Endodermal cell (in vitro differentiated cells): ENCODE data around the gene CCNK. TPM values are rescaled to one million over a fixed set of nuclear protein-coding genes. Genes with fewer than 3 reads are reported as not detected.

Source experiments
- DNase-seq: peaks from one replicate; pipeline ENCODE4 v3.0.0-alpha.2; 2017
- H3K27ac ChIP-seq: 2 replicates; pipeline ENCODE4 v1.5.1; 2013; ENCODE audit warnings: mild to moderate bottlenecking, low read depth, low read length, moderate library complexity
- H3K27me3 ChIP-seq: 2 replicates; pipeline ENCODE4 v1.6.1; 2013; ENCODE audit warnings: mild to moderate bottlenecking, low read length, moderate library complexity; ENCODE audit not compliant: insufficient read depth, control insufficient read depth, poor library complexity, severe bottlenecking
- H3K36me3 ChIP-seq: 2 replicates; pipeline ENCODE4 v1.7.0; 2013; ENCODE audit warnings: mild to moderate bottlenecking, low read length, moderate library complexity; ENCODE audit not compliant: control insufficient read depth, insufficient read depth
- H3K4me1 ChIP-seq: one replicate; pipeline ENCODE4 v1.7.0; 2013; ENCODE audit warnings: low read length; ENCODE audit not compliant: control insufficient read depth, insufficient read depth
- H3K4me3 ChIP-seq: 2 replicates; pipeline ENCODE4 v1.5.1; 2013; ENCODE audit warnings: mild to moderate bottlenecking, low read length, moderate library complexity
- H3K9ac ChIP-seq: 2 replicates; pipeline ENCODE4 v1.6.1; 2013; ENCODE audit warnings: mild to moderate bottlenecking, low read length, moderate library complexity; ENCODE audit not compliant: poor library complexity, severe bottlenecking; ENCODE audit errors: extremely low read depth
- H3K9me3 ChIP-seq: 2 replicates; pipeline ENCODE4 v1.6.1; 2013; ENCODE audit warnings: mild to moderate bottlenecking, low read length, moderate library complexity; ENCODE audit not compliant: control insufficient read depth
- H3K27ac Mint-ChIP-seq: 2 replicates; pipeline ENCODE4 v1.8.0; 2020; ENCODE audit warnings: mixed read lengths
- H3K27me3 Mint-ChIP-seq: 2 replicates; pipeline ENCODE4 v1.8.0; 2021; ENCODE audit warnings: mild to moderate bottlenecking, mixed read lengths; ENCODE audit not compliant: insufficient read depth
- H3K36me3 Mint-ChIP-seq: 2 replicates; pipeline ENCODE4 v1.8.0; 2020; ENCODE audit warnings: low read depth, mixed read lengths
- H3K4me1 Mint-ChIP-seq: 2 replicates; pipeline ENCODE4 v1.8.0; 2020; ENCODE audit warnings: mixed read lengths
- H3K4me3 Mint-ChIP-seq: 2 replicates; pipeline ENCODE4 v1.8.0; 2020; ENCODE audit warnings: mild to moderate bottlenecking, moderate library complexity, mixed read lengths
- H3K9me3 Mint-ChIP-seq: 2 replicates; pipeline ENCODE4 v1.8.0; 2020; ENCODE audit warnings: mild to moderate bottlenecking, mixed read lengths
- CTCF ChIP-seq: fragments of 200-600 bp; sonication (generic); conservative IDR thresholded peaks from 2 replicates; pipeline ENCODE4 v1.5.0; 2021; ENCODE audit warnings: antibody characterized with exemption, mild to moderate bottlenecking
- WGBS, 2 experiments: methylation state at CpG; one replicate each; pipeline versions ENCODE4 v1.1.5 to v1.1.7; 2013; ENCODE audit warnings: missing lambda C conversion rate in 2 of 2, mixed read lengths in 1 of 2; ENCODE audit not compliant: insufficient coverage in 1 of 2, insufficient read length in 1 of 2; 5-methylcytosine and 5-hydroxymethylcytosine counted together
- total RNA-seq, 2 donors: library from RNA; stranded (reverse); fragmentation: NEBNext Ultra II Directional in 1 of 2; extraction: Animal tissue kit (Norgen Biotek cat#: 25700) in 1 of 2; gene quantifications; 2 replicates in 1 of 2; 3 replicates in 1 of 2; pipeline ENCODE4 v1.2.1, GENCODE V29; 2021

Gene CCNK
- total RNA-seq, 2 donors from 2014 or later, result 71.5 to 77.1 TPM

DNA sequence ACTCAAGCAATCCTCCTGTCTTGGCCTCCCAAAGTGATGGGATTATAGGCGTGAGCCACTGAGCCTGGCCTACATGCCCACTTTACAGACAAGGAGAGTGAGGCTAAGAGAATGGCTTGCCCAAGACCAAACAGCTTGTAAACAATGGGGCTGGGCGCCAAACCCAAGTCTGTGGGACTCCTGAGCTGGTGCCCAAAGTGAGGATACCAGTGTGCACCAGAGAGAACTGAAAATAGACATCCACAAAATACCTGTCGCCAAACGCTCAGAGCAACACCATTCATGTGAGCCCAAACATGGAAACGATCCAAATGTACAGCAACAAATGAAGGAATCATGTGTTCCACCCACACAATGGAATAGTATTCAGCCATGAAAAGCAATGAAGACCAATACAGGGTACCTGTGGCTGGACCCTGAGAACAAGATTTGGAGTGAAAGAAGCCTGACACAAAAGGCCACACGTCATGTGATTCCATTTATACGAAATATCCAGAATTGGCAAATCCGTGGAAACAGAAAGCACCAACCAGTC, 38.2 kb downstream of the CCNK start:
- Histone ChIP-seq H3K27ac (no peak overlapping the region), H3K9me3 (no peaks in the 10 kb centered on the region), H3K4me3 (no peak overlapping the region), H3K4me1 (peaks cover 22% of the 10 kb centered on the region), H3K27me3 (no peaks in the 10 kb centered on the region), H3K9ac (no peak overlapping the region), H3K36me3 (peaks cover 3% of the 10 kb centered on the region)
- H3K27me3 Mint-ChIP-seq, result no peaks in the 10 kb centered on the region
- H3K9me3 Mint-ChIP-seq, result no peaks in the 10 kb centered on the region
- DNase-seq, result peak; percentile 23
- H3K4me1 Mint-ChIP-seq, result peaks cover 20% of the 10 kb centered on the region
- H3K4me3 Mint-ChIP-seq, result no peak overlapping the region
- H3K36me3 Mint-ChIP-seq, result peaks cover 5% of the 10 kb centered on the region
- no peak overlapping the region for H3K27ac Mint-ChIP-seq
- 96% methylated on average over 7 to 8 of the region's 8 CpGs for WGBS, 2 experiments
- no peak for TF ChIP-seq CTCF

GRCh38 chr14:99519931-99520421, 38.8 kb downstream of the CCNK start:
- peaks cover 24% of the 10 kb centered on the region for H3K4me1 Mint-ChIP-seq
- no peaks in the 10 kb centered on the region for H3K27me3 Mint-ChIP-seq
- Histone ChIP-seq H3K27me3 (no peaks in the 10 kb centered on the region), H3K9ac (no peak overlapping the region), H3K4me3 (no peak overlapping the region), H3K27ac (no peak overlapping the region), H3K9me3 (no peaks in the 10 kb centered on the region), H3K4me1 (peaks cover 27% of the 10 kb centered on the region), H3K36me3 (no peaks in the 10 kb centered on the region)
- H3K36me3 Mint-ChIP-seq, result peaks cover 5% of the 10 kb centered on the region
- no peak overlapping the region for H3K27ac Mint-ChIP-seq
- TF ChIP-seq CTCF, result no peak
- no peaks in the 10 kb centered on the region for H3K9me3 Mint-ChIP-seq
- 89 to 96% methylated on average over 4 to 6 of the region's 6 CpGs for WGBS, 2 experiments
- no peak overlapping the region for H3K4me3 Mint-ChIP-seq
- peak; percentile 38 for DNase-seq

DNA sequence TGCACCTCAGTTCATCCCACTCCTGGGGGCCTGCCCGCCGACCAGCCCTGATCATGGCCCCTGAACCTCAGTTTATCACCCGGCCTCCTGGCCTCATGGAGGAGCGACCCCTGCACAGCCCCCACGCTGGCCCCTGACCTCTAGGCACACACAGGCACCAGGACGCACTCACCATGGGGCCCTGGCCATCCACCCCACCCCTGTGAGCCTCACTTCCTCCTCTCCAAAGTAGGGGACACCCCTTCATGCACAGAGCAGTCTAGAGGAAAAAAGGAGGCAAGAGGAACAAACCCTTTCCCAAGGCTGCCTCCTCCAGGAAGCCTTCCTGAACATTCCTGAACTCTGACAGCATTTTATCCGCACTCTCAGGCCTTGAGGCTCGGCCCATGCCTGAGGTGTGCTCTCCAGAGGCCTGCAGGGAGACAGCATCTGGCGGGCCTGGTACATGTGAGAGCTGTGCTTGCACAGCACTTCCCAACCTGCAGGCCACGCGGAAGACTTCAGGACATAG, 39.4 kb downstream of the CCNK start:
- H3K9ac ChIP-seq, result no peak overlapping the region
- H3K36me3 ChIP-seq, result no peaks in the 10 kb centered on the region
- H3K27ac Mint-ChIP-seq, result peak overlapping the region; percentile 6
- no peak for TF ChIP-seq CTCF
- no peaks in the 10 kb centered on the region for H3K27me3 ChIP-seq
- H3K4me3 Mint-ChIP-seq, result no peak overlapping the region
- peaks cover 5% of the 10 kb centered on the region for H3K36me3 Mint-ChIP-seq
- no peaks in the 10 kb centered on the region for H3K27me3 Mint-ChIP-seq
- peaks cover 28% of the 10 kb centered on the region for H3K4me1 Mint-ChIP-seq
- peaks cover 27% of the 10 kb centered on the region for H3K4me1 ChIP-seq
- DNase-seq, result no peak
- H3K9me3 Mint-ChIP-seq, result no peaks in the 10 kb centered on the region
- no peak overlapping the region for H3K27ac ChIP-seq
- H3K4me3 ChIP-seq, result no peak overlapping the region
- no peaks in the 10 kb centered on the region for H3K9me3 ChIP-seq
- WGBS, 2 experiments, result 89 to 95% methylated on average over 7 to 11 of the region's 11 CpGs
